A549 (cell line): Measurements from ENCODE around the gene FOXP3. TPM values are rescaled to one million over a fixed set of nuclear protein-coding genes. Genes with fewer than 3 reads are reported as not detected.
"Not testable (repeated sequence)": the region's sequence is repeated elsewhere in the genome, so short reads cannot be mapped to it uniquely, and the experiment has no call there.

ENCODE experiments used
- ATAC-seq, 2 experiments: fragments of 200-7000 bp in 1 of 2; fragments of >200 bp in 1 of 2; cut with Nextera tagmentation in 1 of 2; cut with Tn5 transposase in 1 of 2; 3 replicates each; pipeline versions ENCODE4 v1.8.0 to v1.9.1; 2018 to 2020; ENCODE audit warnings: mild to moderate bottlenecking in 1 of 2, moderate library complexity in 1 of 2
- CTCF ChIA-PET: fragments of 300-600 bp; sonication (Branson Sonifier 250); formaldehyde crosslinking; extraction: SDS; loops from one replicate; lab custom pipeline; 2021; ENCODE audit warnings: antibody characterized with exemption, inconsistent platforms; lab: Yijun Ruan, JAX
- POLR2A ChIA-PET: fragments of 350-600 bp; formaldehyde crosslinking; extraction: SDS; loops from one replicate; lab custom pipeline; 2021; ENCODE audit warnings: antibody characterized with exemption, inconsistent platforms; lab: Yijun Ruan, JAX
- DNase-seq, 2 experiments: peaks; one replicate each; pipeline versions ENCODE4 v3.0.0 to v3.0.0-alpha.2; 2011 to 2016; ENCODE audit warnings: low read depth in 1 of 2, low spot score in 1 of 2
- FAIRE-seq: peaks from 2 replicates; lab custom pipeline; 2011; peaks lifted over from hg19 to GRCh38; lab: Jason Lieb, UNC
- H3K27ac ChIP-seq, 2 experiments: fragments of >200 bp; sonication (Bioruptor Twin); formaldehyde crosslinking; 3 replicates each; pipeline ENCODE4 v1.5.1; 2016 to 2017
- H3K4me1 ChIP-seq: fragments of >200 bp; sonication (Bioruptor Twin); formaldehyde crosslinking; 3 replicates; pipeline ENCODE4 v1.6.1; 2016
- H3K4me2 ChIP-seq: fragments of >200 bp; sonication (Bioruptor Twin); formaldehyde crosslinking; 3 replicates; pipeline ENCODE4 v1.6.1; 2016
- H3K4me3 ChIP-seq: fragments of >200 bp; sonication (Bioruptor Twin); formaldehyde crosslinking; 3 replicates; pipeline ENCODE4 v1.5.1; 2016
- H3K9me3 ChIP-seq: fragments of >200 bp; sonication (Bioruptor Twin); formaldehyde crosslinking; 3 replicates; pipeline ENCODE4 v1.6.1; 2016
- BHLHE40 ChIP-seq: IDR thresholded peaks from 2 replicates; pipeline ENCODE4 v1.6.1; 2012; ENCODE audit warnings: low read depth, low read length, inconsistent platforms
- CHD4 ChIP-seq: fragments of 200-600 bp; sonication (generic); IDR thresholded peaks from 2 replicates; pipeline ENCODE4 v1.6.1; 2016; ENCODE audit warnings: antibody characterized with exemption, mild to moderate bottlenecking, borderline replicate concordance
- FOSB ChIP-seq: fragments of 250-450 bp; sonication (Bioruptor Pico); IDR thresholded peaks from 2 replicates; pipeline ENCODE4 v1.5.0; 2020; ENCODE audit warnings: mild to moderate bottlenecking, moderate library complexity
- FOXS1 ChIP-seq: fragments of 250-450 bp; sonication (Bioruptor Pico); IDR thresholded peaks from 2 replicates; pipeline ENCODE4 v1.5.0; 2020; ENCODE audit warnings: mild to moderate bottlenecking, moderate library complexity
- HEYL ChIP-seq: fragments of 250-450 bp; sonication (Bioruptor Pico); IDR thresholded peaks from 2 replicates; pipeline ENCODE4 v1.8.0; 2021; ENCODE audit warnings: mild to moderate bottlenecking, moderate library complexity
- HOXB13 ChIP-seq: fragments of 250-450 bp; sonication (Bioruptor Pico); IDR thresholded peaks from 2 replicates; pipeline ENCODE4 v1.5.0; 2020; ENCODE audit warnings: low read depth, mild to moderate bottlenecking, moderate library complexity
- JUNB ChIP-seq: fragments of >200 bp; sonication (Bioruptor Twin); formaldehyde crosslinking; IDR thresholded peaks from 2 replicates; pipeline ENCODE4 v1.6.1; 2016
- KDM1A ChIP-seq: fragments of 200-600 bp; sonication (generic); IDR thresholded peaks from 2 replicates; pipeline ENCODE4 v1.6.1; 2016; ENCODE audit warnings: low read depth, mild to moderate bottlenecking
- MAFK ChIP-seq: fragments of 450-650 bp; IDR thresholded peaks from 2 replicates; pipeline ENCODE4 v1.6.1; 2014; ENCODE audit not compliant: partially characterized antibody
- NFE2L2 ChIP-seq: fragments of 150-350 bp; conservative IDR thresholded peaks from 2 replicates; pipeline ENCODE4 v1.6.1; 2014; ENCODE audit warnings: low read length
- NR3C1 ChIP-seq: fragments of >200 bp; sonication (Bioruptor Twin); formaldehyde crosslinking; IDR thresholded peaks from 3 replicates; pipeline ENCODE4 v1.6.1; 2017
- RCOR1 ChIP-seq: fragments of 150-350 bp; IDR thresholded peaks from 2 replicates; pipeline ENCODE4 v1.6.1; 2014; ENCODE audit warnings: antibody characterized with exemption, low read length, low read depth
- SREBF2 ChIP-seq: fragments of 450-650 bp; IDR thresholded peaks from 2 replicates; pipeline ENCODE4 v1.6.1; 2014; ENCODE audit warnings: mild to moderate bottlenecking, moderate library complexity
- ZC3H11A ChIP-seq: fragments of 450-650 bp; IDR thresholded peaks from 2 replicates; pipeline ENCODE4 v1.6.1; 2014; ENCODE audit warnings: antibody characterized with exemption, mild to moderate bottlenecking
- ZSCAN20 ChIP-seq: fragments of 250-450 bp; sonication (Bioruptor Pico); IDR thresholded peaks from 2 replicates; pipeline ENCODE4 v1.8.0; 2022; ENCODE audit warnings: mild to moderate bottlenecking, moderate library complexity
- WGBS: methylation state at CpG from one replicate; pipeline ENCODE4 v1.1.6; 2017; ENCODE audit errors: missing lambda C conversion rate; 5-methylcytosine and 5-hydroxymethylcytosine counted together
- polyA plus RNA-seq, 4 experiments: library from polyadenylated mRNA; depleted of rRNA in 3 of 4; stranded (reverse); fragments of >200 nt; fragmentation: RNase III in 1 of 4; extraction: RNeasy Plus Mini Kit Qiagen cat#74134 plus additional on column Dnase treatment in 1 of 4; gene quantifications; 2 replicates in 3 of 4; 3 replicates in 1 of 4; pipeline ENCODE4 v1.2.3, GENCODE V29; 2011 to 2017
- TF ChIP-seq, protein P1 (sequence below): IDR thresholded peaks from 2 replicates; pipeline ENCODE4 v1.6.1; 2012
- TF ChIP-seq, protein P2 (sequence below): fragments of 250-450 bp; sonication (Bioruptor Pico); IDR thresholded peaks from 2 replicates; pipeline ENCODE4 v1.5.0; 2020; ENCODE audit warnings: low read depth, mild to moderate bottlenecking, moderate library complexity
- TF ChIP-seq, protein P3 (sequence below): fragments of 200-600 bp; sonication (generic); IDR thresholded peaks from 2 replicates; pipeline ENCODE4 v1.6.1; 2016; ENCODE audit warnings: antibody characterized with exemption, mild to moderate bottlenecking, moderate library complexity
- TF ChIP-seq, protein P4 (sequence below): fragments of 450-650 bp; IDR thresholded peaks from 2 replicates; pipeline ENCODE4 v1.6.1; 2014; ENCODE audit warnings: antibody characterized with exemption
- TF ChIP-seq, protein P5 (sequence below): fragments of >200 bp; sonication (Bioruptor Twin); formaldehyde crosslinking; IDR thresholded peaks from 3 replicates; pipeline ENCODE4 v1.6.1; 2016
- TF ChIP-seq, protein P6 (sequence below): fragments of 150-350 bp; IDR thresholded peaks from 2 replicates; pipeline ENCODE4 v1.6.1; 2014; ENCODE audit warnings: low read depth, mild to moderate bottlenecking, low read length

FOXP3 gene
- polyA plus RNA-seq, 2 of the 4 experiments (the other 2 are of a cell fraction), result 0.04 to 0.13 TPM

DNA sequence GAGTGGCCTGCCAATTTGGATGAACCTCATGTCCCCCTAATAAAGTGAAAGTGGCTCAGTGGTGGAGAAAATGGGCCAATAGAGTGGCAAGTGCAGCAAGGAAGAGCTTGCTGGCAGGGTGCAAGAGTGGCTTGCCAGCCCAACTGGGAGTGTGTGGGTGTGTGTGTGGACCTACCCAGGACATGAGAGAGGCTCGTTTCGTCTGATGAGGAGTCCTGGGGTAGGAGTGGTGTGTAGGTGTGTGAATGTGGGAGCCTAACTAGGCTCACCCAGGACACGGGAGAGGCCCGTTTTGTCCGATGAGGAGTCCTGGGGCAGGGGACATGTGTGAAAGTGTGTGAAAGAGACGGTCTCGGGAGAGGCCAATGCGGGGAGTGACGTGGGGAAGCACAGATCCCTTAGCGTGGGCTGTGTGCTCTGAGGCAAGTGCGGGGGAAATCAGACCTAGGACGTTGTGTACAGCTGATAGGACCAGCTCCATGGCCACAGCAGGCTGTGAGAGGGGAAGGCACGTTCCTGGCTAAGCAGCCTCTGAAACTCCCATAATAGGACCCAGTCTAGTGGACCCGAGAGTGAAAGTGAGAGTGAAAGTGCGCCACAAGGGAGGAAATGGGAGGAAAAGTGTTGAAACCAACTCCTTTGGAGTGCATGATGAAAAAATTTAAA is 44.2 kb upstream of the FOXP3 start:
- TF ChIP-seq HEYL (CRISPR knock-in tag) (no peak), MAFK (no peak), NR3C1 (no peak), SREBF2 (no peak), KDM1A (no peak), HOXB13 (CRISPR knock-in tag) (no peak), BHLHE40 (no peak), FOSB (CRISPR knock-in tag) (no peak), FOXS1 (no peak), ZSCAN20 (CRISPR knock-in tag) (no peak)
- TF ChIP-seq, protein P1, sequence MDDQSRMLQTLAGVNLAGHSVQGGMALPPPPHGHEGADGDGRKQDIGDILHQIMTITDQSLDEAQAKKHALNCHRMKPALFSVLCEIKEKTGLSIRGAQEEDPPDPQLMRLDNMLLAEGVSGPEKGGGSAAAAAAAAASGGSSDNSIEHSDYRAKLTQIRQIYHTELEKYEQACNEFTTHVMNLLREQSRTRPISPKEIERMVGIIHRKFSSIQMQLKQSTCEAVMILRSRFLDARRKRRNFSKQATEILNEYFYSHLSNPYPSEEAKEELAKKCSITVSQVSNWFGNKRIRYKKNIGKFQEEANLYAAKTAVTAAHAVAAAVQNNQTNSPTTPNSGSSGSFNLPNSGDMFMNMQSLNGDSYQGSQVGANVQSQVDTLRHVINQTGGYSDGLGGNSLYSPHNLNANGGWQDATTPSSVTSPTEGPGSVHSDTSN, result no peak
- TF ChIP-seq, protein P2, sequence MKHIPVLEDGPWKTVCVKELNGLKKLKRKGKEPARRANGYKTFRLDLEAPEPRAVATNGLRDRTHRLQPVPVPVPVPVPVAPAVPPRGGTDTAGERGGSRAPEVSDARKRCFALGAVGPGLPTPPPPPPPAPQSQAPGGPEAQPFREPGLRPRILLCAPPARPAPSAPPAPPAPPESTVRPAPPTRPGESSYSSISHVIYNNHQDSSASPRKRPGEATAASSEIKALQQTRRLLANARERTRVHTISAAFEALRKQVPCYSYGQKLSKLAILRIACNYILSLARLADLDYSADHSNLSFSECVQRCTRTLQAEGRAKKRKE (CRISPR knock-in tag), result no peak
- TF ChIP-seq, protein P3, sequence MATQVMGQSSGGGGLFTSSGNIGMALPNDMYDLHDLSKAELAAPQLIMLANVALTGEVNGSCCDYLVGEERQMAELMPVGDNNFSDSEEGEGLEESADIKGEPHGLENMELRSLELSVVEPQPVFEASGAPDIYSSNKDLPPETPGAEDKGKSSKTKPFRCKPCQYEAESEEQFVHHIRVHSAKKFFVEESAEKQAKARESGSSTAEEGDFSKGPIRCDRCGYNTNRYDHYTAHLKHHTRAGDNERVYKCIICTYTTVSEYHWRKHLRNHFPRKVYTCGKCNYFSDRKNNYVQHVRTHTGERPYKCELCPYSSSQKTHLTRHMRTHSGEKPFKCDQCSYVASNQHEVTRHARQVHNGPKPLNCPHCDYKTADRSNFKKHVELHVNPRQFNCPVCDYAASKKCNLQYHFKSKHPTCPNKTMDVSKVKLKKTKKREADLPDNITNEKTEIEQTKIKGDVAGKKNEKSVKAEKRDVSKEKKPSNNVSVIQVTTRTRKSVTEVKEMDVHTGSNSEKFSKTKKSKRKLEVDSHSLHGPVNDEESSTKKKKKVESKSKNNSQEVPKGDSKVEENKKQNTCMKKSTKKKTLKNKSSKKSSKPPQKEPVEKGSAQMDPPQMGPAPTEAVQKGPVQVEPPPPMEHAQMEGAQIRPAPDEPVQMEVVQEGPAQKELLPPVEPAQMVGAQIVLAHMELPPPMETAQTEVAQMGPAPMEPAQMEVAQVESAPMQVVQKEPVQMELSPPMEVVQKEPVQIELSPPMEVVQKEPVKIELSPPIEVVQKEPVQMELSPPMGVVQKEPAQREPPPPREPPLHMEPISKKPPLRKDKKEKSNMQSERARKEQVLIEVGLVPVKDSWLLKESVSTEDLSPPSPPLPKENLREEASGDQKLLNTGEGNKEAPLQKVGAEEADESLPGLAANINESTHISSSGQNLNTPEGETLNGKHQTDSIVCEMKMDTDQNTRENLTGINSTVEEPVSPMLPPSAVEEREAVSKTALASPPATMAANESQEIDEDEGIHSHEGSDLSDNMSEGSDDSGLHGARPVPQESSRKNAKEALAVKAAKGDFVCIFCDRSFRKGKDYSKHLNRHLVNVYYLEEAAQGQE, result no peak
- TF ChIP-seq, protein P4, sequence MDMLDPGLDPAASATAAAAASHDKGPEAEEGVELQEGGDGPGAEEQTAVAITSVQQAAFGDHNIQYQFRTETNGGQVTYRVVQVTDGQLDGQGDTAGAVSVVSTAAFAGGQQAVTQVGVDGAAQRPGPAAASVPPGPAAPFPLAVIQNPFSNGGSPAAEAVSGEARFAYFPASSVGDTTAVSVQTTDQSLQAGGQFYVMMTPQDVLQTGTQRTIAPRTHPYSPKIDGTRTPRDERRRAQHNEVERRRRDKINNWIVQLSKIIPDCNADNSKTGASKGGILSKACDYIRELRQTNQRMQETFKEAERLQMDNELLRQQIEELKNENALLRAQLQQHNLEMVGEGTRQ, result no peak
- no peaks in the 10 kb centered on the region for H3K4me1 ChIP-seq
- DNase-seq (no peak), FAIRE-seq (no peak), ATAC-seq (no peak; a peak in 1 of 6 replicates)
- H3K4me3 ChIP-seq, result no peak overlapping the region
- POLR2A ChIA-PET, result no interaction called here
- no peak overlapping the region for H3K27ac ChIP-seq
- H3K9me3 ChIP-seq, result no peaks in the 10 kb centered on the region
- 75% methylated on average over 15 of the region's 15 CpGs for WGBS
- H3K4me2 ChIP-seq, result peak overlapping the region; percentile 51; the same call in 1 of the 3 replicates
- CTCF ChIA-PET, result interaction anchor here (0.9 kb wide), 1 partner anchor 446 kb away, joined by 3 read pairs; no protein-coding TSS in a partner anchor

DNA sequence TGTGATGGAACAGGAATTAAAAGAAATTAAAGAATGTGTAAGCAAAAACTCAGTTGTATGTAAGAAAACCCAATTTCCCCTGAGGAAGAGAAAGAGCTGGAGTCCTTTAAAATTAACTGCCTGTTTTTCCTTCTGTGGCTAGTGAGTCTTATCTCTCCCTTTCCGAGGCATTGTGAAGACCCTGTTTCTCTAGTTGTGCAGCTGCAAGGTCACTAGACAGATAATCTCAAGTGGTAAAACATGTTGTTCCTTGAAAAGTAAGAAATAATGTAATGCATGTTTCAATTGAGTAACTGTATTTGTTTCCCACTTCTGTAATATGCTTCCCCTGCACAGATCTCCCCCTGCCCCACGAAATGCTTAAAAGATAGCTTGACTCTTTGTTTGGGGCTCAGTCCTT is 43.3 kb upstream of the FOXP3 start:
- WGBS, result 28% methylated on average over 2 of the region's 2 CpGs
- DNase-seq, H3K9me3 ChIP-seq, H3K4me2 ChIP-seq, H3K4me3 ChIP-seq, H3K27ac ChIP-seq, CTCF ChIA-PET, H3K4me1 ChIP-seq, POLR2A ChIA-PET, ATAC-seq: not testable (repeated sequence)
- FAIRE-seq, result peak; percentile 65

DNA sequence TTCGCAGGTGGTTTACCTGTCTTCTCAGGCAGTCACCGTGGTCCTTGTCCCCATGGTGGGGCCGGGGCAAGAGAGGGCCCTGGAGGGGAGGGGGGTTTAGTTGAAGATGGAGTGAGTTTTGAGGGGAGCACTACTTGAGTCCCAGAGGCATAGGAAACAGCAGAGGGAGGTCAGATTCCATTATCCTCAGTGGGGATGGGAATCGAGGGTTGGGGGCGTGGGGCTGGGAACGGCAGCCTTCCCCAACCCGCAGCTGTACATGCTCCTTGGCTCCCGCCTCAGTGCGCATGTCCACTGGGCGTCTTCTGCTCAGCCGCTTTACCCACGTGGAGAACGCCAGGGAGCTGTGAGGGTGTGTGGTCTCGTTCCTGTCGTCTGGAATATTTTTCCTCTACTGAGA is 38.8 kb upstream of the FOXP3 start, which contains the start of gene GAGE10:
TSS of gene GAGE10 (plus strand) at position 301 of the 400 bp plus-strand sequence. CDS start 1,214 bp downstream, outside the sequence.
- 49% methylated on average over 11 of the region's 15 CpGs for WGBS
- CTCF ChIA-PET, result no interaction called here
- no peak for TF ChIP-seq BHLHE40
- TF ChIP-seq JUNB, result no peak
- TF ChIP-seq CHD4, result no peak
- TF ChIP-seq, protein P5, sequence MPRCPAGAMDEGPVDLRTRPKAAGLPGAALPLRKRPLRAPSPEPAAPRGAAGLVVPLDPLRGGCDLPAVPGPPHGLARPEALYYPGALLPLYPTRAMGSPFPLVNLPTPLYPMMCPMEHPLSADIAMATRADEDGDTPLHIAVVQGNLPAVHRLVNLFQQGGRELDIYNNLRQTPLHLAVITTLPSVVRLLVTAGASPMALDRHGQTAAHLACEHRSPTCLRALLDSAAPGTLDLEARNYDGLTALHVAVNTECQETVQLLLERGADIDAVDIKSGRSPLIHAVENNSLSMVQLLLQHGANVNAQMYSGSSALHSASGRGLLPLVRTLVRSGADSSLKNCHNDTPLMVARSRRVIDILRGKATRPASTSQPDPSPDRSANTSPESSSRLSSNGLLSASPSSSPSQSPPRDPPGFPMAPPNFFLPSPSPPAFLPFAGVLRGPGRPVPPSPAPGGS, result no peak
- no peak for TF ChIP-seq ZC3H11A
- TF ChIP-seq, protein P6, sequence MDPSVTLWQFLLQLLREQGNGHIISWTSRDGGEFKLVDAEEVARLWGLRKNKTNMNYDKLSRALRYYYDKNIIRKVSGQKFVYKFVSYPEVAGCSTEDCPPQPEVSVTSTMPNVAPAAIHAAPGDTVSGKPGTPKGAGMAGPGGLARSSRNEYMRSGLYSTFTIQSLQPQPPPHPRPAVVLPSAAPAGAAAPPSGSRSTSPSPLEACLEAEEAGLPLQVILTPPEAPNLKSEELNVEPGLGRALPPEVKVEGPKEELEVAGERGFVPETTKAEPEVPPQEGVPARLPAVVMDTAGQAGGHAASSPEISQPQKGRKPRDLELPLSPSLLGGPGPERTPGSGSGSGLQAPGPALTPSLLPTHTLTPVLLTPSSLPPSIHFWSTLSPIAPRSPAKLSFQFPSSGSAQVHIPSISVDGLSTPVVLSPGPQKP, result no peak
- TF ChIP-seq NFE2L2, result no peak
- no peak for TF ChIP-seq RCOR1

More for the DNA sequence above, 38.8 kb upstream of the FOXP3 start, which contains the start of gene GAGE10:
- H3K9me3 ChIP-seq, result no peaks in the 10 kb centered on the region
- H3K4me2 ChIP-seq, result no peak within 1 kb of the TSS
- POLR2A ChIA-PET, result no interaction called here
- H3K27ac ChIP-seq, result no peak within 1 kb of the TSS
- H3K4me1 ChIP-seq, result no peaks in the 10 kb centered on the region
- H3K4me3 ChIP-seq, result no peak within 1 kb of the TSS
- DNase-seq, result no peak
- FAIRE-seq, result no peak
- no peak for ATAC-seq
